ENCODE measurements around the gene EVX2. TPM values are rescaled to one million over a fixed set of nuclear protein-coding genes. Genes with fewer than 3 reads are reported as not detected.
A peak's percentile ranks its signal among the peaks of the same experiment; 100 is the strongest.

The EVX2 gene
- total RNA-seq, 1 donor from 2014 or later, result not detected

- DNase-seq (ENCODE audit: low spot score), result no peak
- no peaks in the 10 kb centered on the region for H3K9me3 Mint-ChIP-seq (ENCODE audit: unreplicated experiment)
- no peak for TF ChIP-seq CTCF (IDR thresholded peaks at IDR 0.05; ENCODE audit: unreplicated experiment)
- peaks cover 45% of the 10 kb centered on the region for H3K27me3 Mint-ChIP-seq (ENCODE audit: unreplicated experiment)
- H3K4me1 Mint-ChIP-seq (ENCODE audit: unreplicated experiment), result peaks cover 25% of the 10 kb centered on the region
- no peak overlapping the region for H3K4me3 Mint-ChIP-seq (ENCODE audit: unreplicated experiment)
- H3K36me3 Mint-ChIP-seq (ENCODE audit: low read depth, unreplicated experiment), result peaks cover 4% of the 10 kb centered on the region
- no peak overlapping the region for H3K27ac Mint-ChIP-seq (ENCODE audit: unreplicated experiment)
Measured at GRCh38 chr2:176084611-176085119, 903 bp upstream of the EVX2 start.

GRCh38 chr2:176082824-176083751 lies 674 bp downstream of the EVX2 start:
- DNase-seq (ENCODE audit: low spot score), result peak; percentile 27
- H3K27me3 Mint-ChIP-seq (ENCODE audit: unreplicated experiment), result peaks cover 53% of the 10 kb centered on the region
- no peak for TF ChIP-seq CTCF (IDR thresholded peaks at IDR 0.05; ENCODE audit: unreplicated experiment)
- H3K4me3 Mint-ChIP-seq (ENCODE audit: unreplicated experiment), result no peak overlapping the region
- H3K36me3 Mint-ChIP-seq (ENCODE audit: low read depth, unreplicated experiment), result peaks cover 4% of the 10 kb centered on the region
- H3K9me3 Mint-ChIP-seq (ENCODE audit: unreplicated experiment), result no peaks in the 10 kb centered on the region
- no peak overlapping the region for H3K27ac Mint-ChIP-seq (ENCODE audit: unreplicated experiment)
- peaks cover 32% of the 10 kb centered on the region for H3K4me1 Mint-ChIP-seq (ENCODE audit: unreplicated experiment)

- peaks cover 4% of the 10 kb centered on the region for H3K36me3 Mint-ChIP-seq (ENCODE audit: low read depth, unreplicated experiment)
- no peak overlapping the region for H3K4me3 Mint-ChIP-seq (ENCODE audit: unreplicated experiment)
- no peak for DNase-seq (ENCODE audit: low spot score)
- H3K4me1 Mint-ChIP-seq (ENCODE audit: unreplicated experiment), result peaks cover 32% of the 10 kb centered on the region
- H3K9me3 Mint-ChIP-seq (ENCODE audit: unreplicated experiment), result no peaks in the 10 kb centered on the region
- TF ChIP-seq CTCF (IDR thresholded peaks at IDR 0.05; ENCODE audit: unreplicated experiment), result no peak
- H3K27ac Mint-ChIP-seq (ENCODE audit: unreplicated experiment), result no peak overlapping the region
- H3K27me3 Mint-ChIP-seq (ENCODE audit: unreplicated experiment), result peaks cover 52% of the 10 kb centered on the region
Measured at GRCh38 chr2:176082525-176082823, 1.3 kb downstream of the EVX2 start.

GRCh38 chr2:176081837-176082524 lies 1.8 kb downstream of the EVX2 start:
- Mint-ChIP-seq H3K9me3 (ENCODE audit: unreplicated experiment) (no peaks in the 10 kb centered on the region), H3K36me3 (ENCODE audit: low read depth, unreplicated experiment) (peaks cover 3% of the 10 kb centered on the region), H3K27me3 (ENCODE audit: unreplicated experiment) (peaks cover 47% of the 10 kb centered on the region), H3K27ac (ENCODE audit: unreplicated experiment) (no peak overlapping the region), H3K4me3 (ENCODE audit: unreplicated experiment) (no peak overlapping the region), H3K4me1 (ENCODE audit: unreplicated experiment) (peaks cover 32% of the 10 kb centered on the region)
- peak; percentile 41 for DNase-seq (ENCODE audit: low spot score)
- TF ChIP-seq CTCF (IDR thresholded peaks at IDR 0.05; ENCODE audit: unreplicated experiment), result no peak

All from endothelial cell (in vitro differentiated cells).